Activated CD4-positive, alpha-beta T cell treated with anti-CD3 and anti-CD28 coated beads for 1 hour (primary cell): ENCODE data around the gene OR6C4.
"Not testable (repeated sequence)": the region's sequence is repeated elsewhere in the genome, so short reads cannot be mapped to it uniquely, and the experiment has no call there.

Source experiments
- DNase-seq: peaks from one replicate; pipeline ENCODE4 v3.0.0-alpha.2; 2020

OR6C4 gene

DNA sequence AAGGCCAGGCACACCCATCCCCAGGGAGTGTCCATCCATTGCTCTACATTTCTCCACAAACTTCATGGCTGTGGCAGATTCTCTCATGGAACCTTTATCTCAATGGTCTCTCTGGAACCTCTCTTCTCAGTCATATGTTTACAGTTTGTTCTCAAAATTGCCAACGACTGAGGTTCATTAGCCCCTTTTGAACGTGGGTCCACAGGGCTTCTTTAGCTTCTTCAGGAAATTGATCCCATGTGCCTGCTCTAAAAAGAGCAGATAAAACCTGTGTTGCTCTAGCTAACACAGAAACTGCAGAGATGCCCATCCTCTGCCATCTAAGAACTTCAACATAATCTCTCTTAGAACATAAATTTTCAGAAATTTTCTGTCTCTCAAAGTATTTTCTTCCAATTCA, at the start of gene OR6C4:
OR6C4 (plus strand) TSS at position 301 of the 400 bp plus-strand sequence. CDS start 1,625 bp downstream, outside the sequence.
- DNase-seq = no peak

- no peak for DNase-seq
Observed at GRCh38 chr12:55499810-55500252, 49.6 kb upstream of the OR6C4 start.

- no peak for DNase-seq
Observed at GRCh38 chr12:55501601-55502000, 47.8 kb upstream of the OR6C4 start.

- DNase-seq = no peak
Observed at GRCh38 chr12:55515696-55516095, 33.7 kb upstream of the OR6C4 start.

- no peak for DNase-seq
Observed at GRCh38 chr12:55516391-55516790, 33.0 kb upstream of the OR6C4 start.

GRCh38 chr12:55548235-55548634, 1.2 kb upstream of the OR6C4 start:
- DNase-seq = not testable (repeated sequence)

- DNase-seq = no peak
Observed at GRCh38 chr12:55548756-55549155, 646 bp upstream of the OR6C4 start.

- no peak for DNase-seq
Observed at GRCh38 chr12:55554296-55554695, 4.9 kb downstream of the OR6C4 start.

GRCh38 chr12:55570060-55570459, 20.7 kb downstream of the OR6C4 start:
- not testable (repeated sequence) for DNase-seq

DNA sequence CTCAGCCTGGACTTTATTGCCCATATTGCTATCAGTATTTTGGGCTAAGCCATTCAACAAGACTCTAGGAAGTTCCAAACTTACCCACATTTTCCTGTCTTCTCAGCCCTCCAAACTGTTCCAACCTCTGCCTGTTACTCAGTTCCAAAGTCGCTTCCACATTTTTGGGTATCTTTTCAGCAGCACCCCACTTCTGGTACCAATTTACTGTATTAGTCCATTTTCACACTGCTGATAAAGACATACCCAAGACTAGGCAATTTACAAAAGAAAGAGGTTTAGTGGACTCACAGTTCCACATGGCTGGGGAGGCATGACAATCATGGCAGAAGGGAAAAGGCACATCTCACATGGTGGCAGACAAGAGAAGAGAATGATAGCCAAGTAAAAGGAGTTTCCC, 21.3 kb downstream of the OR6C4 start:
- not testable (repeated sequence) for DNase-seq

GRCh38 chr12:55572168-55572567, 22.8 kb downstream of the OR6C4 start, which contains the start of gene OR2AP1:
OR2AP1 (plus strand) TSS chr12:55572468; CDS start chr12:55574415, 1,947 bp downstream.
- no peak for DNase-seq

- no peak for DNase-seq
Observed at GRCh38 chr12:55582066-55582465, 32.7 kb downstream of the OR6C4 start.

DNA sequence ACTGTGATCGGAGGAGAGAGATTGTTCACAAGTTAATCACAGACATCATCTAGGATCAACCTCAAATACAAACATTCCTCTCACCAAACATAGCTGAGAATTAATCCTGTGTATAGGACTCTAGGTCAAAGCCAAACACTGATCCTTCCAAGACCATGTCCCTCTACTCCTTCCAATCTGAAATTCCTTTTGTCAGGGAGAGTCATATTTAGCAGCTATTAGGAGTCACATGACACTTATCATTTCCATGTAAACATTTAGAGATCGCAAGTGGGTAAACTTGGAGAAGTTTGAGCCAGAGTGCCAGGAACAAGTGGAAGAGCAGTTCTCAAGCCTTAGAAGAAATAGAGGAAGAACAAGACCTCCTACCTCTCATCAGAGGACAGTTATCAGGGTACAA, 36.4 kb downstream of the OR6C4 start:
- DNase-seq = no peak

GRCh38 chr12:55590152-55590551, 40.8 kb downstream of the OR6C4 start:
- not testable (repeated sequence) for DNase-seq
